HepG2 (cell line): Measurements from ENCODE around the gene URGCP. TPM values are rescaled to one million over a fixed set of nuclear protein-coding genes. Genes with fewer than 3 reads are reported as not detected.

Source experiments
- ADNP ChIP-seq: sonication (generic); formaldehyde crosslinking; IDR thresholded peaks from 2 replicates; pipeline ENCODE4 v1.4.0; 2020; ENCODE audit warnings: missing genetic modification reagents
- AGO1 ChIP-seq: fragments of 200-400 bp; formaldehyde crosslinking; IDR thresholded peaks from 2 replicates; pipeline ENCODE4 v1.6.1; 2017; ENCODE audit warnings: mild to moderate bottlenecking, low read depth, low read length, moderate library complexity; ENCODE audit not compliant: poor library complexity, severe bottlenecking
- EZH2 ChIP-seq: conservative IDR thresholded peaks from 2 replicates; pipeline ENCODE4 v1.6.1; 2012; ENCODE audit warnings: mild to moderate bottlenecking, low read depth, low read length, moderate library complexity
- KDM5A ChIP-seq: fragments of 200-600 bp; sonication (generic); IDR thresholded peaks from 2 replicates; pipeline ENCODE4 v1.7.0; 2018; ENCODE audit warnings: antibody characterized with exemption, mild to moderate bottlenecking, low read length, borderline replicate concordance
- MEIS1 ChIP-seq: sonication (generic); formaldehyde crosslinking; IDR thresholded peaks from 2 replicates; pipeline ENCODE4 v1.9.0; 2021; ENCODE audit warnings: mild to moderate bottlenecking, missing genetic modification reagents, moderate library complexity, borderline replicate concordance
- MIXL1 ChIP-seq: IDR thresholded peaks from 2 replicates; pipeline ENCODE4 v1.6.1; 2016
- MNT ChIP-seq: fragments of 450-650 bp; IDR thresholded peaks from 2 replicates; pipeline ENCODE4 v1.6.1; 2016
- PREB ChIP-seq: sonication (generic); formaldehyde crosslinking; IDR thresholded peaks from 2 replicates; pipeline ENCODE4 v1.4.0; 2020; ENCODE audit warnings: missing genetic modification reagents
- REXO4 ChIP-seq: sonication (generic); formaldehyde crosslinking; IDR thresholded peaks from 2 replicates; pipeline ENCODE4 v1.8.0; 2022; ENCODE audit warnings: missing genetic modification reagents, mild to moderate bottlenecking, borderline replicate concordance
- RFXAP ChIP-seq: sonication (generic); formaldehyde crosslinking; IDR thresholded peaks from 2 replicates; pipeline ENCODE4 v1.4.0; 2020; ENCODE audit warnings: missing genetic modification reagents, borderline replicate concordance
- RORA ChIP-seq: sonication (generic); formaldehyde crosslinking; IDR thresholded peaks from 2 replicates; pipeline ENCODE4 v1.5.0; 2020; ENCODE audit warnings: mild to moderate bottlenecking, missing genetic modification reagents, moderate library complexity
- RXRA ChIP-seq: sonication (generic); formaldehyde crosslinking; IDR thresholded peaks from 2 replicates; pipeline ENCODE4 v1.5.1; 2020; ENCODE audit warnings: missing genetic modification reagents
- SIN3A ChIP-seq: IDR thresholded peaks from 2 replicates; pipeline ENCODE4 v1.6.1; 2011; ENCODE audit warnings: low read depth, mild to moderate bottlenecking, control low read depth, low read length, borderline replicate concordance
- SRSF9 ChIP-seq: fragments of 200-400 bp; formaldehyde crosslinking; IDR thresholded peaks from 2 replicates; pipeline ENCODE4 v1.6.1; 2018; ENCODE audit warnings: borderline replicate concordance, mild to moderate bottlenecking, low read depth, low read length; ENCODE audit not compliant: insufficient read depth, poor library complexity, severe bottlenecking
- ZNF124 ChIP-seq: sonication (generic); formaldehyde crosslinking; IDR thresholded peaks from 2 replicates; pipeline ENCODE4 v1.4.0; 2020; ENCODE audit warnings: missing genetic modification reagents
- ZNF20 ChIP-seq: sonication (generic); formaldehyde crosslinking; IDR thresholded peaks from 2 replicates; pipeline ENCODE4 v1.4.0; 2020; ENCODE audit warnings: mild to moderate bottlenecking, moderate library complexity, missing genetic modification reagents
- ZNF232 ChIP-seq: sonication (generic); formaldehyde crosslinking; IDR thresholded peaks from 2 replicates; pipeline ENCODE4 v1.4.0; 2020; ENCODE audit warnings: missing genetic modification reagents, borderline replicate concordance
- ZNF441 ChIP-seq: sonication (generic); formaldehyde crosslinking; IDR thresholded peaks from 2 replicates; pipeline ENCODE4 v1.7.0; 2021; ENCODE audit warnings: missing genetic modification reagents, borderline replicate concordance
- ZNF652 ChIP-seq: IDR thresholded peaks from 2 replicates; pipeline ENCODE4 v1.6.1; 2016; ENCODE audit warnings: low read depth, borderline replicate concordance
- polyA plus RNA-seq, 8 experiments: library from polyadenylated mRNA; depleted of rRNA in 3 of 8; stranded (reverse) in 7 of 8; unstranded in 1 of 8; fragments of >200 nt; fragmentation: Illumina TruSeq in 4 of 8; extraction: Trizol in 4 of 8; gene quantifications; 2 replicates each; pipeline versions ENCODE4 v1.2.1 to v1.2.3, GENCODE V29; 2011 to 2016; ENCODE audit warnings: low read depth in 4 of 8, missing spikeins in 1 of 8, mixed read lengths in 1 of 8; ENCODE audit not compliant: insufficient read depth in 1 of 8
- total RNA-seq, 5 experiments: library from RNA; depleted of rRNA; stranded (reverse); fragments of >200 nt; fragmentation: Illumina TruSeq; extraction: Trizol; gene quantifications; 2 replicates each; pipeline ENCODE4 v1.2.3, GENCODE V29; 2016; ENCODE audit warnings: low read depth in 1 of 5
- TF ChIP-seq, protein P1 (sequence below), 2 experiments: fragments of 450-650 bp in 1 of 2; sonication (generic) in 1 of 2; formaldehyde crosslinking; IDR thresholded peaks; 2 replicates each; pipeline versions ENCODE4 v1.5.0 to v1.8.0; 2020 to 2022; ENCODE audit warnings: mild to moderate bottlenecking in 1 of 2, missing genetic modification reagents in 1 of 2
- TF ChIP-seq, protein P2 (sequence below), 2 experiments: sonication (generic) in 1 of 2; formaldehyde crosslinking in 1 of 2; IDR thresholded peaks; 2 replicates each; pipeline versions ENCODE4 v1.4.0 to v1.6.1; 2018 to 2020; ENCODE audit warnings: missing genetic modification reagents in 2 of 2, borderline replicate concordance in 1 of 2, low read depth in 1 of 2, mild to moderate bottlenecking in 1 of 2, missing biosample characterization in 1 of 2
- TF ChIP-seq, protein P3 (sequence below): sonication (generic); formaldehyde crosslinking; IDR thresholded peaks from 2 replicates; pipeline ENCODE4 v1.4.0; 2020; ENCODE audit warnings: missing genetic modification reagents

Gene URGCP
- total and polyA plus RNA-seq, 2 of the 13 experiments (the other 11 are each of a cell fraction or from before 2014, with no cell fraction given): 22.3 to 25.8 TPM

- TF ChIP-seq RXRA (peak; percentile 89), ZNF20 (CRISPR knock-in tag) (no peak), MIXL1 (CRISPR knock-in tag) (peak; percentile 76; the same call in 1 of the 2 replicates), RORA (CRISPR knock-in tag) (0 out of 2 replicates have a peak, but pooled peaks have one; percentile 74), KDM5A (no peak), ZNF652 (peak; percentile 75), ZNF441 (0 out of 2 replicates have a peak, but pooled peaks have one; percentile 16), AGO1 (no peak), SRSF9 (no peak), EZH2 (no peak), ZNF232 (CRISPR knock-in tag) (no peak), REXO4 (CRISPR knock-in tag) (no peak), ZNF124 (CRISPR knock-in tag) (no peak; the same call in 1 of the 2 replicates), PREB (no peak), MEIS1 (CRISPR knock-in tag) (0 out of 2 replicates have a peak, but pooled peaks have one; percentile 20), ADNP (CRISPR knock-in tag) (no peak), MNT (no peak), SIN3A (peak; percentile 77; the same call in 1 of the 2 replicates), RFXAP (CRISPR knock-in tag) (no peak)
- TF ChIP-seq, protein P1, sequence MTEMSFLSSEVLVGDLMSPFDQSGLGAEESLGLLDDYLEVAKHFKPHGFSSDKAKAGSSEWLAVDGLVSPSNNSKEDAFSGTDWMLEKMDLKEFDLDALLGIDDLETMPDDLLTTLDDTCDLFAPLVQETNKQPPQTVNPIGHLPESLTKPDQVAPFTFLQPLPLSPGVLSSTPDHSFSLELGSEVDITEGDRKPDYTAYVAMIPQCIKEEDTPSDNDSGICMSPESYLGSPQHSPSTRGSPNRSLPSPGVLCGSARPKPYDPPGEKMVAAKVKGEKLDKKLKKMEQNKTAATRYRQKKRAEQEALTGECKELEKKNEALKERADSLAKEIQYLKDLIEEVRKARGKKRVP (CRISPR knock-in tag; IDR thresholded peaks at IDR 0.05): 0 out of 4 replicates have a peak, but pooled peaks of 1 of the 2 experiments have one; percentile 47
- TF ChIP-seq, protein P2, sequence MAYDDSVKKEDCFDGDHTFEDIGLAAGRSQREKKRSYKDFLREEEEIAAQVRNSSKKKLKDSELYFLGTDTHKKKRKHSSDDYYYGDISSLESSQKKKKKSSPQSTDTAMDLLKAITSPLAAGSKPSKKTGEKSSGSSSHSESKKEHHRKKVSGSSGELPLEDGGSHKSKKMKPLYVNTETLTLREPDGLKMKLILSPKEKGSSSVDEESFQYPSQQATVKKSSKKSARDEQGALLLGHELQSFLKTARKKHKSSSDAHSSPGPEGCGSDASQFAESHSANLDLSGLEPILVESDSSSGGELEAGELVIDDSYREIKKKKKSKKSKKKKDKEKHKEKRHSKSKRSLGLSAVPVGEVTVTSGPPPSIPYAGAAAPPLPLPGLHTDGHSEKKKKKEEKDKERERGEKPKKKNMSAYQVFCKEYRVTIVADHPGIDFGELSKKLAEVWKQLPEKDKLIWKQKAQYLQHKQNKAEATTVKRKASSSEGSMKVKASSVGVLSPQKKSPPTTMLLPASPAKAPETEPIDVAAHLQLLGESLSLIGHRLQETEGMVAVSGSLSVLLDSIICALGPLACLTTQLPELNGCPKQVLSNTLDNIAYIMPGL (CRISPR knock-in tag; IDR thresholded peaks at IDR 0.05; ENCODE audit: borderline replicate concordance in 1 of 2, low read depth in 1 of 2): peak in 1 of 2 experiments; percentile 69; a peak in 3 of 4 replicates
- TF ChIP-seq, protein P3, sequence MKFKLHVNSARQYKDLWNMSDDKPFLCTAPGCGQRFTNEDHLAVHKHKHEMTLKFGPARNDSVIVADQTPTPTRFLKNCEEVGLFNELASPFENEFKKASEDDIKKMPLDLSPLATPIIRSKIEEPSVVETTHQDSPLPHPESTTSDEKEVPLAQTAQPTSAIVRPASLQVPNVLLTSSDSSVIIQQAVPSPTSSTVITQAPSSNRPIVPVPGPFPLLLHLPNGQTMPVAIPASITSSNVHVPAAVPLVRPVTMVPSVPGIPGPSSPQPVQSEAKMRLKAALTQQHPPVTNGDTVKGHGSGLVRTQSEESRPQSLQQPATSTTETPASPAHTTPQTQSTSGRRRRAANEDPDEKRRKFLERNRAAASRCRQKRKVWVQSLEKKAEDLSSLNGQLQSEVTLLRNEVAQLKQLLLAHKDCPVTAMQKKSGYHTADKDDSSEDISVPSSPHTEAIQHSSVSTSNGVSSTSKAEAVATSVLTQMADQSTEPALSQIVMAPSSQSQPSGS: peak; percentile 51; the same call in 1 of the 2 replicates
These were observed 1.0 kb downstream of the URGCP start (continued) for GRCh38 chr7:43905209-43905946.
